Mesenchymal stem cell (in vitro differentiated cells and primary cell): Measurements from ENCODE around the gene WNT5A.

ENCODE experiments used
- DNase-seq: peaks from one replicate; pipeline ENCODE4 v3.0.0-alpha.2; 2013
- H2AFZ ChIP-seq: one replicate; pipeline ENCODE4 v1.6.1; 2013; ENCODE audit warnings: low read depth, mild to moderate bottlenecking, control low read depth, inconsistent platforms, low read length, moderate library complexity
- H2AK5ac ChIP-seq: 2 replicates; pipeline ENCODE4 v1.6.1; 2013; ENCODE audit warnings: low read length, moderate library complexity, mild to moderate bottlenecking, inconsistent platforms; ENCODE audit not compliant: severe bottlenecking
- H2BK120ac ChIP-seq: one replicate; pipeline ENCODE4 v1.6.1; 2013; ENCODE audit warnings: low read depth, mild to moderate bottlenecking, inconsistent platforms, low read length, moderate library complexity
- H2BK12ac ChIP-seq, 2 experiments: one replicate each; pipeline ENCODE4 v1.6.1; 2013; ENCODE audit warnings: inconsistent platforms in 2 of 2, low read length in 2 of 2, mild to moderate bottlenecking in 2 of 2, moderate library complexity in 2 of 2, control low read depth in 1 of 2
- H2BK15ac ChIP-seq: one replicate; pipeline ENCODE4 v1.6.1; 2013; ENCODE audit warnings: mild to moderate bottlenecking, low read depth, inconsistent platforms; ENCODE audit not compliant: poor library complexity, severe bottlenecking
- H2BK5ac ChIP-seq: 2 replicates; pipeline ENCODE4 v1.6.1; 2013; ENCODE audit warnings: low read depth, mild to moderate bottlenecking, low read length, control low read depth, inconsistent platforms; ENCODE audit not compliant: poor library complexity, severe bottlenecking
- H3K14ac ChIP-seq, 2 experiments: one replicate each; pipeline ENCODE4 v1.6.1; 2013; ENCODE audit warnings: inconsistent platforms in 2 of 2, low read length in 2 of 2, control low read depth in 1 of 2, mild to moderate bottlenecking in 1 of 2, moderate library complexity in 1 of 2
- H3K18ac ChIP-seq, 2 experiments: one replicate each; pipeline ENCODE4 v1.6.1; 2013; ENCODE audit warnings: inconsistent platforms in 2 of 2, low read length in 2 of 2, control low read depth in 1 of 2, low read depth in 1 of 2, mild to moderate bottlenecking in 1 of 2
- H3K23ac ChIP-seq, 2 experiments: one replicate each; pipeline ENCODE4 v1.6.1; 2013; ENCODE audit warnings: inconsistent platforms in 2 of 2, low read length in 2 of 2, mild to moderate bottlenecking in 2 of 2, moderate library complexity in 2 of 2, control low read depth in 1 of 2
- H3K27ac ChIP-seq: 2 replicates; pipeline ENCODE4 v1.5.1; 2013; ENCODE audit warnings: mild to moderate bottlenecking, moderate library complexity, low read length, control low read depth, inconsistent platforms; ENCODE audit not compliant: poor library complexity, severe bottlenecking
- H3K27me3 ChIP-seq, 2 experiments: 2 replicates each; pipeline versions ENCODE4 v1.6.1 to v1.7.0; 2013; ENCODE audit warnings: low read length in 2 of 2, mild to moderate bottlenecking in 2 of 2, moderate library complexity in 2 of 2, control low read depth in 1 of 2, inconsistent platforms in 1 of 2; ENCODE audit not compliant: control insufficient read depth in 1 of 2, insufficient read depth in 1 of 2
- H3K36me3 ChIP-seq, 2 experiments: 2 replicates each; pipeline versions ENCODE4 v1.6.1 to v1.7.0; 2013; ENCODE audit warnings: low read length in 2 of 2, control low read depth in 1 of 2, inconsistent platforms in 1 of 2, low read depth in 1 of 2, mild to moderate bottlenecking in 1 of 2; ENCODE audit not compliant: insufficient read depth in 2 of 2, control insufficient read depth in 1 of 2
- H3K4ac ChIP-seq, 2 experiments: one replicate each; pipeline ENCODE4 v1.6.1; 2013; ENCODE audit warnings: inconsistent platforms in 2 of 2, low read length in 2 of 2, mild to moderate bottlenecking in 2 of 2, moderate library complexity in 2 of 2, control low read depth in 1 of 2, low read depth in 1 of 2
- H3K4me1 ChIP-seq: 2 replicates; pipeline ENCODE4 v1.6.1; 2013; ENCODE audit warnings: low read depth, low read length, control low read depth; ENCODE audit not compliant: control insufficient read depth, insufficient read depth
- H3K4me2 ChIP-seq: 2 replicates; pipeline ENCODE4 v1.6.1; 2013; ENCODE audit warnings: low read length, mild to moderate bottlenecking, inconsistent platforms; ENCODE audit not compliant: poor library complexity, severe bottlenecking
- H3K4me3 ChIP-seq, 2 experiments: 2 replicates each; pipeline versions ENCODE4 v1.5.1 to v1.7.0; 2013; ENCODE audit warnings: low read length in 2 of 2, mild to moderate bottlenecking in 2 of 2, control low read depth in 1 of 2, low read depth in 1 of 2; ENCODE audit not compliant: insufficient read depth in 1 of 2
- H3K79me1 ChIP-seq: replicated peaks from 2 replicates; pipeline ENCODE4 v1.6.1; 2013; ENCODE audit warnings: mild to moderate bottlenecking, control low read depth, low read length, inconsistent platforms; ENCODE audit not compliant: poor library complexity, severe bottlenecking
- H3K9ac ChIP-seq: 2 replicates; pipeline ENCODE4 v1.7.0; 2013; ENCODE audit warnings: mild to moderate bottlenecking, low read length, moderate library complexity
- H3K9me3 ChIP-seq: 2 replicates; pipeline ENCODE4 v1.7.0; 2013; ENCODE audit warnings: mild to moderate bottlenecking, low read length; ENCODE audit not compliant: control insufficient read depth
- H4K8ac ChIP-seq: one replicate; pipeline ENCODE4 v1.6.1; 2013; ENCODE audit warnings: inconsistent platforms, mild to moderate bottlenecking, low read length, moderate library complexity
- H4K91ac ChIP-seq: one replicate; pipeline ENCODE4 v1.6.1; 2013; ENCODE audit warnings: mild to moderate bottlenecking, low read length, inconsistent platforms
- WGBS: methylation state at CpG from one replicate; pipeline ENCODE4 v1.1.7; 2013; ENCODE audit warnings: mixed read lengths; 5-methylcytosine and 5-hydroxymethylcytosine counted together

The WNT5A gene

DNA sequence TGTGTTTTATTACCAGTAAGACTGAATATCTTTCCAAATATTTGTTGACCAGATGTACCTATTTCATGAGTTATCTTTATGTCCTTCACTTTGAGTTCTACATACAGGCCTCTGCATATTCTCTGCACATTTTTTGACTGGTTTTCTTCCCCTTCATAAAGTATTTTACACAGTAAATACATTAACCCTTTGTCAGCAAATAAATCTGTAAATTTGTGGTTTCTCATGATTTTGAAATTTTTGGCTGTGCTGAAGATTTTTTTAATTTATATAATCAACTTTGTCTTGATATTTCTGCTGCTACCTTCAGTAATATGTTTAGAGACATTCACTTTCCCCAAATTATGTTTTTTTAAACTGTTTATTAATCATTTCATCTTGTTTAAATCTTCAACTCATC, 50.5 kb downstream of the WNT5A start:
- Histone ChIP-seq H4K8ac (no peak overlapping the region), H3K18ac (no peak overlapping the region), H3K4me3 (no peak overlapping the region), H2AK5ac (no peak overlapping the region), H2AFZ (no peak overlapping the region), H3K27ac (no peak overlapping the region), H2BK15ac (no peak overlapping the region), H3K23ac (no peak overlapping the region), H3K4ac (no peak overlapping the region), H3K36me3 (no peaks in the 10 kb centered on the region), H2BK120ac (no peak overlapping the region), H3K79me1 (no peaks in the 10 kb centered on the region), H3K4me1 (no peaks in the 10 kb centered on the region), H3K9ac (no peak overlapping the region), H4K91ac (no peak overlapping the region), H3K4me2 (no peak overlapping the region), H3K9me3 (no peaks in the 10 kb centered on the region), H3K27me3 (no peaks in the 10 kb centered on the region), H3K14ac (no peak overlapping the region), H2BK5ac (no peak overlapping the region), H2BK12ac (no peak overlapping the region)
- no peak for DNase-seq

DNA sequence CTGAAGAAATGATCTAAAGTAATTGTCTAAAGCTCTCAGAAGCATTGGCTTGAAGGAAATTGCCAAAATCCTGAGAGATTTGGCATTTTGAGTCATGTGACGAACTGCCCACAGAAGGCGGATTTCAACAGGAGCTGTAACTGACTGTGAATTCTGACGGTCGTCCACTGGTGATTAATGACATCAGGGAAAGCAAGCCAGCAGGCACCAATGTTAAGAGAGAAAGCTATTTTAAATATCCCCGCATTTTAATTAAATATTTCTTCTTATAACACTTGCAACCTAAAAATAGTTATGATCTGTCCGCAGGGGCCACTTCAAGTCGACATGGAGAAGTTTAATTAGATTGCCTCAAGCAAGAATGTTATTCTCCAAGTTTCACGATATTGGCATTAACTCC, 51.6 kb downstream of the WNT5A start:
- no peak overlapping the region for H2BK120ac ChIP-seq
- no peak overlapping the region for H3K14ac ChIP-seq
- 91% methylated on average over 8 of the region's 8 CpGs for WGBS
- H3K9ac ChIP-seq: no peak overlapping the region
- no peak overlapping the region for H2BK5ac ChIP-seq
- no peak overlapping the region for H2AFZ ChIP-seq
- H2AK5ac ChIP-seq: no peak overlapping the region
- H3K4me1 ChIP-seq: no peaks in the 10 kb centered on the region
- no peak overlapping the region for H4K91ac ChIP-seq
- no peak overlapping the region for H3K18ac ChIP-seq
- H3K23ac ChIP-seq: no peak overlapping the region
- H3K79me1 ChIP-seq: no peaks in the 10 kb centered on the region
- no peak overlapping the region for H3K4ac ChIP-seq
- H3K9me3 ChIP-seq: no peaks in the 10 kb centered on the region
- no peak overlapping the region for H3K27ac ChIP-seq
- no peak overlapping the region for H4K8ac ChIP-seq
- H2BK12ac ChIP-seq: no peak overlapping the region
- no peak for DNase-seq
- no peak overlapping the region for H3K4me2 ChIP-seq
- H3K36me3 ChIP-seq: no peaks in the 10 kb centered on the region
- no peak overlapping the region for H3K4me3 ChIP-seq
- H2BK15ac ChIP-seq: no peak overlapping the region
- peaks cover 0 to 2% of the 10 kb centered on the region in 2 experiments for H3K27me3 ChIP-seq

DNA sequence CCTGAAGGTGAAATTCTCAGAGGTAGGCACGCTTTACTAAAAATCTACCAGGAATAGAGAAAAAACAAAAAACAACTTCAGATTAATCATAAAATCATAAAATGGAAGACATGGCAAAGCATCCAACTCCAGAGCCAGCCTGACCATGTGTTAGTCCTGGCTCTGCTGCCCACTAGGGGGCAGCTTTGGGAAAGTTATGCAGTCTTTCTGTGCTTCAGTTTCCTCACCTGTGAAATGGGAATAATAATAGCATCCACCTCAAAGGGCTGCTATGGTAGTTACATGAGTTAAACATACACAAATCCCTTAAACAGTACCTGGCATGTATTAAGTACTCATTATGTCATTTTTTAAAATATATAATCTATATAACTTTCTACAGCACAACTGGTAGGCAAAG, 52.3 kb downstream of the WNT5A start:
- Histone ChIP-seq H2BK5ac (no peak overlapping the region), H3K18ac (no peak overlapping the region), H3K4ac (no peak overlapping the region), H4K91ac (no peak overlapping the region), H3K9ac (no peak overlapping the region), H3K14ac (no peak overlapping the region), H2BK120ac (no peak overlapping the region), H3K4me3 (no peak overlapping the region), H2AFZ (no peak overlapping the region), H3K79me1 (no peaks in the 10 kb centered on the region), H3K9me3 (no peaks in the 10 kb centered on the region), H4K8ac (no peak overlapping the region), H2BK12ac (no peak overlapping the region), H3K4me2 (no peak overlapping the region), H3K27ac (no peak overlapping the region), H3K4me1 (no peaks in the 10 kb centered on the region), H3K27me3 (peaks cover 0 to 2% of the 10 kb centered on the region in 2 experiments), H2AK5ac (no peak overlapping the region), H3K23ac (no peak overlapping the region), H2BK15ac (no peak overlapping the region), H3K36me3 (no peaks in the 10 kb centered on the region)
- no peak for DNase-seq
- no CpG with 5 or more reads among the region's 1 CpG for WGBS

DNA sequence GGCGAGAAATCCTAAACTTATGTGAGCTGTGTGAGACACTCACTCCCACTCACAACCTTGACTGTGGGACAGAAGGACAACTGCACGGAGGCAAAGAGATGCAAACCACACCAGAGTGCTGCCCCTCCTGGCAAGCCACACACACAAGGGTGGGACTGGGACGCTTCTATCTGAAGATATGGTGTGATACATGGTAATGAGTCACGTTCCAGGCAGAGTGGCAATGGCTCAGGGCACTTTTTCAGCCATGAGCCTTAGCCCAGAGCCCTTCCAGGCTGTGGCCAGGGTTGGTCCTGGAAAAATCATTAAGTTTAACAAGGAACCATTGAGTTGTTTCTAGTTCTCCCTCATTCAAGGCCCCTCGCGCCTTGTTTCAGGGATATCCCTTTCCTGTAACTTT, 56.1 kb downstream of the WNT5A start:
- Histone ChIP-seq H4K91ac (no peak overlapping the region), H4K8ac (no peak overlapping the region), H3K36me3 (no peaks in the 10 kb centered on the region), H2BK15ac (no peak overlapping the region), H3K9me3 (no peaks in the 10 kb centered on the region), H3K79me1 (no peaks in the 10 kb centered on the region), H3K27me3 (peaks cover 0 to 2% of the 10 kb centered on the region in 2 experiments), H3K4ac (no peak overlapping the region), H3K14ac (peak overlapping the region in 1 of 2 experiments; percentile 87), H3K4me2 (no peak overlapping the region), H2BK5ac (no peak overlapping the region), H3K4me1 (no peaks in the 10 kb centered on the region), H3K4me3 (no peak overlapping the region), H2BK120ac (no peak overlapping the region), H3K27ac (no peak overlapping the region), H3K18ac (no peak overlapping the region), H3K9ac (no peak overlapping the region), H3K23ac (no peak overlapping the region), H2BK12ac (no peak overlapping the region), H2AK5ac (no peak overlapping the region), H2AFZ (no peak overlapping the region)
- no peak for DNase-seq
- 87% methylated on average over 4 of the region's 6 CpGs for WGBS
